Activated CD4-positive, alpha-beta T cell treated with anti-CD3 and anti-CD28 coated beads, Interleukin-2, Interleukin-4, amounts not matched to agents 100 ng/mL and 50 ng/mL, durations not matched to agents 16 hours and 8 hours (primary cell): ENCODE measurements around the gene RPH3AL.

Experiments
- DNase-seq: peaks from one replicate; pipeline ENCODE4 v3.0.0-alpha.2; 2020; ENCODE audit warnings: low spot score

The RPH3AL gene

DNA sequence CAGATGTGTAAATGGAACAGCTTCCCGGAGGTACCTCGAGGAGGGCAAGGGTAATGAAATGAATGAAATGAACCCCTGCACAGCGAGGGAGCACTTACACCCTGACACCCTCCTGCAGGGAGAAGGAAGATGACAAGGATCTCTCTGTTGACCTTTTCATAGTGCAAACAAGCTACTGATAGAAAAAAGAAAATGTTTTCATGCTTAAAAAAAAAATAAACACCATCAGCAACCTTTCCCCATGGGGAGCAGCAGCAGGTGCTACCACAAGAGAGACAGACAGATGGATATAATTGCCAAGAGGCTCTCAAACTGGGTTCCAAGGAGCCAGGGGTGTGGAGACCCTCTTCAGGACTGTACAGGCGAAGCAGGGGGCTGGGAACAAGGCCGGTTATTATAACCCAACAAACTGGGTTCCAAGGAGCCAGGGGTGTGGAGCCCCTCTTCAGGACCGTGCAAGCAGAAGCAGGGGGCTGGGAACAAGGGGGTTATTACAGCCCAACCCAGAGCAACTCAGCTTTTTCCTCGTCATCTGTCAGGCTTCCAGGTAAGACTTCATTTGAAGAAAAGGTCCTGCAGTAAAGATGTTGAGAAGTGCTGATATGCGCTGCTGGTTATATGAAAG, 718 bp upstream of the RPH3AL start:
- no peak for DNase-seq

GRCh38 chr17:351875-352420, 659 bp downstream of the RPH3AL start:
- no peak for DNase-seq

GRCh38 chr17:351449-351738, 1.2 kb downstream of the RPH3AL start:
- no peak for DNase-seq

GRCh38 chr17:350706-351448, 1.7 kb downstream of the RPH3AL start:
- DNase-seq, result no peak

DNA sequence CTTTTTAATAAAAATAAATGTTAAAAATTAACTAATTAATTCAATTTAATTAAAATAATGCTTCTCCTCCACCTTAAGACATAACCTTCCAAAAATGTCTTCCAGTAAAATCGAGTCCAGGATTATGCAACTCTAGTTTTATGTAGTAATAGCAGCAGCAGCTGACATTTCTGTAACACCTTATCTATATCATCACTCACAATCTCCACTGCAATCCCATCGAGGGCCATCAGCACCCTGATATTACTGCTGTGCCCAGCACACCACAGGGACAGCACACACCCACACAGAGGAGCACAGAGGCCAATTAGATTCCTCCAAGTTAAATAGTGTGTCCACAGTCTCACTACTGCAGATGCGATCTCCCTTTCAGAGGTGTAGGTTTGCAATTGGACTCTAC, 2.9 kb downstream of the RPH3AL start:
- DNase-seq, result no peak

DNA sequence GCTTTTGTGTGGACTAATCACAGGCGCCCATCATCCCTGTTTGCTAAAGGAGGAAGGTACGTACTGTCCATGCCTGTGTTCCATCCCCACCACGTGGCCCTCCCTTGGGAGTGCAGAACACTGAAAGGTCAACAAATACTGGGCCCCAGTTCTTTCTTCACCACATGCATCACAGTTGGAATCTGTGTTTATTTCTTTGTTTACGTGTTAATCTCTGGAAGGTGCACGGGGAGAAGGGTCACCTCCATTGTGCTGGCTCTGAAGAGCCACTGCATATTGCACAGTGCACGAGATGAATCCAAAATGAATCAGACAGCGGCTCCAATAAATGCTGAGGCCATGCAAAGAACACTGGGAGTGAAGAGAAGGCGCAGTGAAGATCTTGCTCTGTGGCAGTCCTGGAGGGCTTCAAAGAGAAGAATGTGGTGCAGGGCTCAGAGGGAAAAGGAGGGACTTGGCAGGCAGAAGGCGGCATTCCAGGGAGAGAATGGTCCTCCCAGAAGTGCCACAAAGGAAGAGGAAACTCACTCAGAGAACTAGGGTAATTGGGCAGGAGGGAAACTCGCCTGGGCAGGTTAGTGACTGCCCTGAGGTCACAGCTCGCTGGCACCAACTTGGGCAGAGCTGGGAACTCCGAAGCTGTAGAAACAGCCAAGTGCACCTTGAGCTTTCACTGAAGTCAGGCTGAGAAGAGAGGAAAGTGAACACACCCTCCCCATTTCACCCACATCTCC, 3.7 kb downstream of the RPH3AL start:
- no peak for DNase-seq

DNA sequence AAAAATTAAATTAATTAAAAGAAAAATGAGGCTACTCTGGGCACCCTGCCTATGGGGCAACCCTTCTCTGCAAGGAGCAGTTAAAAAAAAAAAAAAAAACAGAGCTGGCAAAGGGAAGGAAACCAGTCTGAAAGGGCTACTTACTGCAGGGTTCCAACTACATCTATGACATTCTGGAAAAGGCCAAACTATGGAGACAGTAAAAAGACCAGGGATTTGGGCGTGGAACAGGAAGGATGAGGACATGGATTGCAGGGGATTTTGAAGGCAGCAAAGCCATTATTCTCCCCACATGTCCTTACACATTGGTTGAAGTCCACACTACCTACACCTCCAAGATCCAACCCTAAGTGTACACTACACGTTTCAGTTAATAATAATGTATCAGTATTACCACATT, 4.6 kb downstream of the RPH3AL start:
- DNase-seq, result no peak

DNA sequence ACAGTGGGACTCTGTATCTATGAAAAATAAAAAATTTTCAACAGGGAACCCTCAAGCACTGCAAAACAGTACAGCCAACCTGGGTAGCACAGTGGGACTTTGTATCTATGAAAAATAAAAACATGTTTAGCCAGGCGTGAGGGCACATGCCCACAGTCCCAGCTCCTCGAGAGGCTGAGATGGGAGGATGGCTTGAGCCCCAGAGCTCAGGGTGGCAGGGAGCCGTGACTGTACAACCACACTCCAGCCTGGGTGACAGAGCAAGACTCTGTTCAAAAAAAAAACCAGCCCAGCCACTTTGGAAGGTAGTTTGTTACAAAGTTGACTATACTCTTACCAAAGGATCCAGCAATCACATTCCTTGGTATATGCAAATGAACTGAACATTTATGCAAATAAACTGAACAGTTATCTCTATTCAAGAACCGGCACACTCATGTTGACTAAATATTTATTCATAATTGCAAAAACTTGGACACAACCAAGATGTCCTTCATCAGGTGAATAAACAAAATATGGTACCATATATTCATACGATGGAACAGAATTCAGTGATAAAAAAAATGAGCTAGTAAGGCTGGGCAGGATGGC, 5.2 kb downstream of the RPH3AL start:
- no peak for DNase-seq

- no peak for DNase-seq
Measured at GRCh38 chr17:345992-346785, 6.4 kb downstream of the RPH3AL start.

- DNase-seq, result no peak
Measured at GRCh38 chr17:345261-345660, 7.3 kb downstream of the RPH3AL start.

DNA sequence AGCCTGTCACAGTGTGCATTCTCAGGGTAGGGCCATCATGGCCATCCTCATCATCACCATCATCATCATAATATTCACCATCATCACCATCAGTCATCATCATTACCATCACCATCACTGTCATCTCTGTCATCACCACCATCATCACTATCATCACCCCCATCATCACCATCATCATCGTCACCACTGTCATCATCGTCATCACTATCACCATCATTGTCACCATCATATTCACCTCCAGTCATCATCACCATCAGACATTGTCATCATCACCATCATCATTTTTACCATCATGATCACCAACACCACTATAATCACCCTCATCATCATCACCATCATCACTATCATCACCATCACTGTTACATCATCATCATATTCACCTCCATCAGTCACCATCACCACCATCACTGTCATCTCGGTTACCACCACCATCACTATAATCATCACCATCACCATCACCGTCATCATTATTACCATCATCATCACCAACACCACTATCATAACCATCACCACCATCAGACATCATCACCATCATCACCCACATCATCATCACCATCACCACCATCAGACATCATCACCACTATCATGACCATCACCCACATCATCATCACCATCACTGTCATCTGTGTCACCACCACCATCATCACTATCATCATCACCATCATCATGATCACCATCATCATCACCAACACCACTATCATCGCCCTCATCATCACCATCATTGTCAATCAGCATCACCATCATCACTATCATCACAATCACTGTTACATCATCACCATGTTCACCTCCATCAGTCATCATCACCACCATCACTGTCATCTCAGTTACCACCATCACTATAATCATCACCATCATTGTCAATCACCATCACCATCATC, 8.5 kb downstream of the RPH3AL start:
- no peak for DNase-seq

GRCh38 chr17:343211-343610, 9.4 kb downstream of the RPH3AL start:
- no peak for DNase-seq

GRCh38 chr17:340074-340473, 12.5 kb downstream of the RPH3AL start:
- DNase-seq, result no peak

- no peak for DNase-seq
Measured at GRCh38 chr17:339193-340061, 13.2 kb downstream of the RPH3AL start.

- no peak for DNase-seq
Measured at GRCh38 chr17:338442-339192, 14.0 kb downstream of the RPH3AL start.

GRCh38 chr17:337866-338265, 14.7 kb downstream of the RPH3AL start:
- no peak for DNase-seq

GRCh38 chr17:337453-337852, 15.2 kb downstream of the RPH3AL start:
- no peak for DNase-seq

DNA sequence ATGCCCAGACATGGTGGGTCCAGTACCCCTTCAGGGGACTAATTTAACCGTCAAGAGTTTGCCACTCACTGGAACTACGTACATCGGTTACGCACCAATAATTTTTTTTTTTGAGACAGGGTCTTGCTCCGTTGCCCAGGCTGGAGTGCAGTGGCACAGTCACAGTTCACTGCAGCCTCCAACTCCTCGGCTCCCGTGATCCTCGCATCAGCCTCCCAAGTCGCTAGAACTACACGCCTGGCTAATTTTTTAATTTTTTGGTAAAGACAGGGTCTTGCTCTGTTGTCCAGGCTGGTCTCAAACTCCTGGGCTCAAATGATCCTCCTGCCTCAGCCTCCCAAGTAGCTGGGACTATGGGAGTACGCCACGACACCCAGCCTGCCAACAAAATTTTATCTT, 15.6 kb downstream of the RPH3AL start:
- DNase-seq, result no peak
